ENCODE results near the gene FAM174C. TPM values are rescaled to one million over a fixed set of nuclear protein-coding genes. Genes with fewer than 3 reads are reported as not detected.

FAM174C gene
- total and polyA plus RNA-seq, 4 donors = 14.6 to 79.8 (median 33.8) TPM

DNA sequence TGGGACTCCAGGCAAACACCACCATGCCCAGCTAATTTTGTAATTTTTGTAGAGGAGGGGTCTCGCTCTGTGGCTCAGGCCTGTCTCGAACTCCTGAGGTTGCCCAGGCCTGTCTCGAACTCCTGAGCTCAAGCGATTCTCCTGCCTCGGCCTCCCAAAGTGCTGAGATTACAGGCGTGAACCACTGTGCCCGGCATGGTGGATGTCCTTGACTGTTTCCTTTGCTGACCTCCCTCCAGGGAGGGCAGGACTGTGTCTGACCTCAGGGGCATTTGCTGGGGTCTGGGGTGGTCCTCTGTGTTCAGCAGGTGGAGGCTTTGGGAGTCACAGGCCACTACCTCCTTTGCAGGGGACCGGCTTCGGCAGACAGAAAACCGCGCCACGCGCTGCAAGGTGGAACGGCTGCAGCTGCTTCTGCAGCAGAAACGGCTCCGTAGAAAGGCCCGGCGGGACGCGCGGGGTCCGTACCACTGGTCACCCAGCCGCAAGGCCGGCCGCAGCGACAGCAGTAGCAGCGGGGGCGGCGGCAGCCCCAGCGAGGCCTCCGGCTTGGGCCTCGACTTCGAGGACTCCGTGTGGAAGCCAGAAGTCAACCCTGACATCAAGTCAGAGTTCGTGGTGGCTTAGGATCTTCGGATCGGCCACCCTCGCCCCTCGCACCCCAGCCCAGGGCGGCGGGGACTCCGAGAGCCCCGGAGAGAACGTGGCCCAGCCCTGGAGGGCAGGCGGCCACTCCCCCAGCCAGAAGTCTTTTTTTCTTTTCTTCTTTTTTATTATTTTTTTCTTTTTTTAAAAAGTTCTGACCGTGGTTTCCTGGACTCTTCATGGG lies 18.5 kb upstream of the FAM174C start (continued):
- TF ChIP-seq, protein P1, sequence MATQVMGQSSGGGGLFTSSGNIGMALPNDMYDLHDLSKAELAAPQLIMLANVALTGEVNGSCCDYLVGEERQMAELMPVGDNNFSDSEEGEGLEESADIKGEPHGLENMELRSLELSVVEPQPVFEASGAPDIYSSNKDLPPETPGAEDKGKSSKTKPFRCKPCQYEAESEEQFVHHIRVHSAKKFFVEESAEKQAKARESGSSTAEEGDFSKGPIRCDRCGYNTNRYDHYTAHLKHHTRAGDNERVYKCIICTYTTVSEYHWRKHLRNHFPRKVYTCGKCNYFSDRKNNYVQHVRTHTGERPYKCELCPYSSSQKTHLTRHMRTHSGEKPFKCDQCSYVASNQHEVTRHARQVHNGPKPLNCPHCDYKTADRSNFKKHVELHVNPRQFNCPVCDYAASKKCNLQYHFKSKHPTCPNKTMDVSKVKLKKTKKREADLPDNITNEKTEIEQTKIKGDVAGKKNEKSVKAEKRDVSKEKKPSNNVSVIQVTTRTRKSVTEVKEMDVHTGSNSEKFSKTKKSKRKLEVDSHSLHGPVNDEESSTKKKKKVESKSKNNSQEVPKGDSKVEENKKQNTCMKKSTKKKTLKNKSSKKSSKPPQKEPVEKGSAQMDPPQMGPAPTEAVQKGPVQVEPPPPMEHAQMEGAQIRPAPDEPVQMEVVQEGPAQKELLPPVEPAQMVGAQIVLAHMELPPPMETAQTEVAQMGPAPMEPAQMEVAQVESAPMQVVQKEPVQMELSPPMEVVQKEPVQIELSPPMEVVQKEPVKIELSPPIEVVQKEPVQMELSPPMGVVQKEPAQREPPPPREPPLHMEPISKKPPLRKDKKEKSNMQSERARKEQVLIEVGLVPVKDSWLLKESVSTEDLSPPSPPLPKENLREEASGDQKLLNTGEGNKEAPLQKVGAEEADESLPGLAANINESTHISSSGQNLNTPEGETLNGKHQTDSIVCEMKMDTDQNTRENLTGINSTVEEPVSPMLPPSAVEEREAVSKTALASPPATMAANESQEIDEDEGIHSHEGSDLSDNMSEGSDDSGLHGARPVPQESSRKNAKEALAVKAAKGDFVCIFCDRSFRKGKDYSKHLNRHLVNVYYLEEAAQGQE (IDR thresholded peaks at IDR 0.05) = no peak
- TF ChIP-seq SP1 (IDR thresholded peaks at IDR 0.05) (no peak), ATF3 (IDR thresholded peaks at IDR 0.05) (no peak), GABPA (IDR thresholded peaks at IDR 0.05 in 1 of 2, conservative IDR thresholded peaks at IDR 0.05 in 1 of 2) (no peak), HNF4G (IDR thresholded peaks at IDR 0.05) (no peak)

DNA sequence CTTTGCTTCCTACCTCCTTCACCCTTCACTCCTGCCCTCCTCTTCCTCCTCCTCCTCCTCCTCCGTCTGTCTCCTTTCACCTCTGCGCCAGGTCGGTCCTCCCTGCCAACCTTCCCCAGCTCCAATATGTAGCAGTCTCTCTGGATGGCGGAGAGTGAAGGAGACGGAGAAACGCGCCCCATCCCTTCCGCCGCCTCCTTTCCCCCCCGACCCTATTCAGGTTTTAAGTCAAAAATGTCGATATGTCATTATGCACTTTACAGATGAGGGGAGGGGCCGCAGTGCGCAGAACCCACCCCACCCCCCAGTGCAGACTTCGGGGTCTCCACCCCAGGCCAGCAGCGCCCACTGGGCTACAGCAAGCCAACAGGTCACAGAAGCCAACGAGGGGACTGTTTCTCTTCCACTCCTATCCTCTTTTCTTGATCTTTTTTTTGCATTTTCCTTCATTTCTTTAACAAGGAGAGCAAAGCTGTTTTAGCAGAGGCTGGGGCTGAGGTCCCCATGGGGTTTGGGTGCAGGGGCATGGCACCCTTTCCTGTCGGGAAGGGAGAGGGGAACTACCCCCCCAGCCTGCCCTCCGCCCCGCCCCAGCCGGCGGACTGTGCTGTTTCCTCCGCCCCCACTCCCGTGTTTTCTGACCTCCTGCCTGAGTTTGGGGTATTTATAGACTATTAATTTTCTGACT lies 17.7 kb upstream of the FAM174C start:
- TF ChIP-seq FOXA2 (IDR thresholded peaks at IDR 0.05) = no peak
- no peak for TF ChIP-seq GABPA (IDR thresholded peaks at IDR 0.05 in 1 of 2, conservative IDR thresholded peaks at IDR 0.05 in 1 of 2)
- TF ChIP-seq RXRA (IDR thresholded peaks at IDR 0.05) = no peak
- no peak for TF ChIP-seq NR2F2 (IDR thresholded peaks at IDR 0.05)
- TF ChIP-seq HNF4G (IDR thresholded peaks at IDR 0.05) = no peak
- DNase-seq (ENCODE audit: low spot score) = no peak
- peak overlapping the region; percentile 28 to 50 for H3K27ac ChIP-seq (ENCODE audit: low read depth in 1 of 2, low read length in 2 of 2)
- peaks cover 19 to 30% (median 21%) of the 10 kb centered on the region in 4 donors for H3K36me3 ChIP-seq (ENCODE audit: control insufficient read depth in 4 of 4, insufficient read depth in 3 of 4, low read depth in 1 of 4, low read length in 3 of 4)
- no peaks in the 10 kb centered on the region for H3K9me3 ChIP-seq (ENCODE audit: control insufficient read depth in 4 of 4, low read length in 3 of 4)
- H3K4me1 ChIP-seq (ENCODE audit: control insufficient read depth in 4 of 4, insufficient read depth in 4 of 4, low read length in 3 of 4) = peaks cover 31 to 85% (median 62%) of the 10 kb centered on the region in 4 donors
- no peak overlapping the region for H3K4me3 ChIP-seq (ENCODE audit: low read depth in 1 of 3, low read length in 3 of 3)
- WGBS = 71% methylated on average over 23 of the region's 23 CpGs
- no peak overlapping the region for H3K9ac ChIP-seq (ENCODE audit: low read depth in 1 of 2, low read length in 2 of 2)
- H3K27me3 ChIP-seq (ENCODE audit: control insufficient read depth in 4 of 4, insufficient read depth in 4 of 4, low read length in 3 of 4) = no peaks in the 10 kb centered on the region

DNA sequence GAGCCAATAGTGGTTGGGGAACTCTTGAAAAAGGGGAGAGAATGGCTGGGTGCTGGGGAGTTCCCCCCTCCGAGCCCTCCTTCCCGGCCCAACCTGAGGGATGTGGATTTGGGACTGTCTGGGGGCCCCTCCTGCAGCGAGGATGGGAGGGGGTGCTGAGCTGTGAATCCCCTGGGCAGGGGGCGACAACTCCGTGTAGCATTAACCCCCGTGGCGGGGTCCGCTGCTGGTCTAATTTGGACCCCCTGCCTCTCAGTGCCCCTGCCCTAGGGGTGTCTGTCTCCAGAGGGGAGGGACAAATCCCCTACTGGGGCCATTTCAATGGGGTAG lies 17.2 kb upstream of the FAM174C start:
- Histone ChIP-seq H3K36me3 (ENCODE audit: control insufficient read depth in 4 of 4, insufficient read depth in 3 of 4, low read depth in 1 of 4, low read length in 3 of 4) (peaks cover 19 to 30% (median 21%) of the 10 kb centered on the region in 4 donors), H3K4me3 (ENCODE audit: low read depth in 1 of 3, low read length in 3 of 3) (no peak overlapping the region), H3K4me1 (ENCODE audit: control insufficient read depth in 4 of 4, insufficient read depth in 4 of 4, low read length in 3 of 4) (peaks cover 34 to 85% (median 64%) of the 10 kb centered on the region in 4 donors), H3K9me3 (ENCODE audit: control insufficient read depth in 4 of 4, low read length in 3 of 4) (no peaks in the 10 kb centered on the region), H3K27ac (ENCODE audit: low read depth in 1 of 2, low read length in 2 of 2) (peak overlapping the region; percentile 28 to 56), H3K9ac (ENCODE audit: low read depth in 1 of 2, low read length in 2 of 2) (no peak overlapping the region), H3K27me3 (ENCODE audit: control insufficient read depth in 4 of 4, insufficient read depth in 4 of 4, low read length in 3 of 4) (no peaks in the 10 kb centered on the region)
- no peak for DNase-seq (ENCODE audit: low spot score)
- 84% methylated on average over 8 of the region's 8 CpGs for WGBS
- no peak for TF ChIP-seq ZBTB33 (IDR thresholded peaks at IDR 0.05)
- no peak for TF ChIP-seq YY1 (IDR thresholded peaks at IDR 0.05)
- TF ChIP-seq JUND (IDR thresholded peaks at IDR 0.05) = no peak
- TF ChIP-seq RAD21 (IDR thresholded peaks at IDR 0.05) = no peak
- no peak for TF ChIP-seq TAF1 (conservative IDR thresholded peaks at IDR 0.05)
- TF ChIP-seq HNF4G (IDR thresholded peaks at IDR 0.05) = no peak
- TF ChIP-seq, protein P1 (IDR thresholded peaks at IDR 0.05) = no peak
- no peak for TF ChIP-seq GABPA (IDR thresholded peaks at IDR 0.05 in 1 of 2, conservative IDR thresholded peaks at IDR 0.05 in 1 of 2)
- no peak for TF ChIP-seq NR2F2 (IDR thresholded peaks at IDR 0.05)
- no peak for TF ChIP-seq FOXA1 (IDR thresholded peaks at IDR 0.05)

All from liver (tissue), 9 donors.